Suprapubic skin (tissue), 4 donors: Measurements from ENCODE around the gene VSNL1.

Experiments used
- CTCF ChIP-seq, 2 donors: fragments of 200-600 bp in 1 of 2; fragments of 450-650 bp in 1 of 2; sonication (generic) in 1 of 2; IDR thresholded peaks; one replicate each; pipeline ENCODE4 v1.5.1; 2016 to 2019; ENCODE audit warnings: antibody characterized with exemption in 2 of 2, mild to moderate bottlenecking in 1 of 2, moderate library complexity in 1 of 2
- EP300 ChIP-seq: sonication (generic); formaldehyde crosslinking; IDR thresholded peaks from one replicate; pipeline ENCODE4 v1.6.1; 2017; ENCODE audit warnings: antibody characterized with exemption
- POLR2A ChIP-seq, 2 donors: fragments of 450-650 bp; IDR thresholded peaks; one replicate each; pipeline ENCODE4 v1.6.1; 2017; ENCODE audit warnings: antibody characterized with exemption in 2 of 2, mild to moderate bottlenecking in 2 of 2, moderate library complexity in 2 of 2
- POLR2AphosphoS5 ChIP-seq, 3 donors: sonication (generic); formaldehyde crosslinking; IDR thresholded peaks; one replicate each; pipeline ENCODE4 v1.6.1; 2017; ENCODE audit warnings: antibody characterized with exemption in 3 of 3

GRCh38 chr2:17576802-17577201, 36.3 kb downstream of the VSNL1 start:
- TF ChIP-seq CTCF (IDR thresholded peaks at IDR 0.05): no peak
- TF ChIP-seq EP300: no peak
- TF ChIP-seq POLR2AphosphoS5 (IDR thresholded peaks at IDR 0.05): no peak
- TF ChIP-seq POLR2A (IDR thresholded peaks at IDR 0.05): no peak
